Gastroesophageal sphincter (tissue), 3 donors: ENCODE data around the gene CTNNBIP1.

Source experiments
- EP300 ChIP-seq: sonication (generic); formaldehyde crosslinking; IDR thresholded peaks from one replicate; pipeline ENCODE4 v1.6.1; 2017; ENCODE audit warnings: antibody characterized with exemption, mild to moderate bottlenecking
- POLR2A ChIP-seq, 2 donors: fragments of 450-650 bp; IDR thresholded peaks; one replicate each; pipeline ENCODE4 v1.6.1; 2017; ENCODE audit warnings: antibody characterized with exemption in 2 of 2, mild to moderate bottlenecking in 2 of 2, moderate library complexity in 1 of 2
- POLR2AphosphoS5 ChIP-seq: sonication (generic); formaldehyde crosslinking; IDR thresholded peaks from one replicate; pipeline ENCODE4 v1.6.1; 2017; ENCODE audit warnings: antibody characterized with exemption
- TF ChIP-seq, protein P1 (sequence below), 4 experiments: fragments of 200-600 bp in 2 of 4; fragments of 450-650 bp in 2 of 4; sonication (generic) in 1 of 4; IDR thresholded peaks; one replicate each; pipeline ENCODE4 v1.5.1; 2017 to 2019; ENCODE audit warnings: antibody characterized with exemption in 4 of 4, mild to moderate bottlenecking in 2 of 4, moderate library complexity in 2 of 4

DNA sequence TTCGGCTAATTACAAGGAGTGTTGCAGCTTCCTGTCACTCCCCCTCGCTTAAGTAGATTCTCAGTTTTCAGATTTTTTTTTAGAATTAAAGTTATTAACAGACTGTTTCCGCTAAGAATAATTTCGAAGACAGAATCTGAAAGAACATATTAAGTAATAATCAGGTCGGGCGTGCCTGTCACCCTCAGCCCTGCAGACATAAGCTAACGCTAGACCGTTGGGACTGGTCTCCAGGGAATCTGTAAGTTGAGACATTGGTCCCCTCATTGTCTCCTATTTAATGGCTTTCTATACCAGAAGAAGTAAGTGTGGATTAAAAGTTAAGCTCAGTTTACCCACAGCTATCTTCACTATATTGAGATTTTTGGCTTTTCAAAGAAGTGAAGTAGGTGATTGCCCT is 47.7 kb upstream of the CTNNBIP1 start:
- TF ChIP-seq, protein P1, sequence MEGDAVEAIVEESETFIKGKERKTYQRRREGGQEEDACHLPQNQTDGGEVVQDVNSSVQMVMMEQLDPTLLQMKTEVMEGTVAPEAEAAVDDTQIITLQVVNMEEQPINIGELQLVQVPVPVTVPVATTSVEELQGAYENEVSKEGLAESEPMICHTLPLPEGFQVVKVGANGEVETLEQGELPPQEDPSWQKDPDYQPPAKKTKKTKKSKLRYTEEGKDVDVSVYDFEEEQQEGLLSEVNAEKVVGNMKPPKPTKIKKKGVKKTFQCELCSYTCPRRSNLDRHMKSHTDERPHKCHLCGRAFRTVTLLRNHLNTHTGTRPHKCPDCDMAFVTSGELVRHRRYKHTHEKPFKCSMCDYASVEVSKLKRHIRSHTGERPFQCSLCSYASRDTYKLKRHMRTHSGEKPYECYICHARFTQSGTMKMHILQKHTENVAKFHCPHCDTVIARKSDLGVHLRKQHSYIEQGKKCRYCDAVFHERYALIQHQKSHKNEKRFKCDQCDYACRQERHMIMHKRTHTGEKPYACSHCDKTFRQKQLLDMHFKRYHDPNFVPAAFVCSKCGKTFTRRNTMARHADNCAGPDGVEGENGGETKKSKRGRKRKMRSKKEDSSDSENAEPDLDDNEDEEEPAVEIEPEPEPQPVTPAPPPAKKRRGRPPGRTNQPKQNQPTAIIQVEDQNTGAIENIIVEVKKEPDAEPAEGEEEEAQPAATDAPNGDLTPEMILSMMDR (IDR thresholded peaks at IDR 0.05), result no peak
- TF ChIP-seq POLR2AphosphoS5 (no peak), EP300 (no peak), POLR2A (IDR thresholded peaks at IDR 0.05) (no peak)
